Transverse colon (tissue), 4 donors: ENCODE results near the gene DPH1. TPM values are rescaled to one million over a fixed set of nuclear protein-coding genes. Genes with fewer than 3 reads are reported as not detected.

ENCODE experiments used
- DNase-seq: peaks from one replicate; pipeline ENCODE4 v3.0.0-alpha.2; 2019
- H3K27ac ChIP-seq, 4 donors: fragments of 200-600 bp; sonication (generic); 2 replicates each; pipeline ENCODE4 v1.5.1; 2016 to 2018; ENCODE audit warnings: inconsistent platforms in 4 of 4
- H3K27me3 ChIP-seq: fragments of 200-600 bp; sonication (generic); 2 replicates; pipeline ENCODE4 v1.5.1; 2017; ENCODE audit warnings: inconsistent platforms
- H3K36me3 ChIP-seq, 4 donors: fragments of 200-600 bp; sonication (generic); 2 replicates each; pipeline ENCODE4 v1.5.1; 2017 to 2019; ENCODE audit warnings: inconsistent platforms in 4 of 4
- H3K4me1 ChIP-seq, 4 donors: fragments of 200-600 bp; sonication (generic); 2 replicates each; pipeline ENCODE4 v1.5.1; 2017 to 2020; ENCODE audit warnings: inconsistent platforms in 4 of 4
- H3K4me3 ChIP-seq, 4 donors: fragments of 200-600 bp; sonication (generic); 1 replicate in 1 of 4; 2 replicates in 3 of 4; pipeline versions ENCODE4 v1.5.1 to v1.6.1; 2017 to 2019; ENCODE audit warnings: inconsistent platforms in 4 of 4
- H3K9me3 ChIP-seq, 2 donors: fragments of 200-600 bp; sonication (generic); 2 replicates each; pipeline ENCODE4 v1.5.1; 2017 to 2019; ENCODE audit warnings: inconsistent platforms in 2 of 2
- CTCF ChIP-seq, 5 experiments: fragments of 200-600 bp in 3 of 5; fragments of 450-650 bp in 2 of 5; sonication (generic) in 3 of 5; IDR thresholded peaks; 1 replicate in 2 of 5; 2 replicates in 3 of 5; pipeline ENCODE4 v1.5.1; 2016 to 2017; ENCODE audit warnings: antibody characterized with exemption in 5 of 5, inconsistent platforms in 3 of 5, mild to moderate bottlenecking in 2 of 5, moderate library complexity in 1 of 5
- EP300 ChIP-seq: sonication (generic); formaldehyde crosslinking; IDR thresholded peaks from one replicate; pipeline ENCODE4 v1.6.1; 2017; ENCODE audit warnings: antibody characterized with exemption, low read depth
- POLR2A ChIP-seq: fragments of 450-650 bp; IDR thresholded peaks from one replicate; pipeline ENCODE4 v1.6.1; 2016; ENCODE audit warnings: antibody characterized with exemption, mild to moderate bottlenecking, moderate library complexity
- POLR2AphosphoS5 ChIP-seq, 3 donors: sonication (generic); formaldehyde crosslinking; IDR thresholded peaks; one replicate each; pipeline ENCODE4 v1.6.1; 2016; ENCODE audit warnings: antibody characterized with exemption in 3 of 3
- WGBS, 2 donors: methylation state at CpG; one replicate each; pipeline ENCODE4 v1.1.5; 2018; ENCODE audit warnings: low coverage in 1 of 2; 5-methylcytosine and 5-hydroxymethylcytosine counted together
- in situ Hi-C, 4 donors: fragments of 200-750 bp; cut with MboI; loops; one replicate each; pipeline versions ENCODE4 v1.15.0 to v1.15.1; 2017; ENCODE audit warnings: low sequenced_read_pairs in 3 of 4, low pct_ligation_motif_present in 1 of 4, low pct_unique_long_range_greater_than_20kb in 1 of 4
- intact Hi-C: fragments of 100-400 bp; cut with DNase I; formaldehyde crosslinking; loops from one replicate; pipeline ENCODE4 v1.15.1; 2023; ENCODE audit warnings: low total_unique reads
- total RNA-seq, 4 donors: library from RNA; depleted of rRNA; stranded (reverse); fragments of >200 nt; gene quantifications; one replicate each; pipeline ENCODE4 v1.1.0, GENCODE V29; 2016

DPH1 gene
- total RNA-seq, 4 donors from 2014 or later, result 32.4 to 88.8 (median 58.9) TPM

GRCh38 chr17:2040942-2041560 lies 11.1 kb downstream of the DPH1 start:
- in situ Hi-C loops (loop anchor here in 3 of 4 donors (25.0 kb wide), 3 partner anchors 329 to 379 kb away; partner anchors contain the start of genes PRPF8 (in 1 of the 3), TLCD2 (in 1 of the 3) and WDR81 (in 1 of the 3)), intact Hi-C loops (no loop called here)

GRCh38 chr17:2041561-2042389 lies 11.8 kb downstream of the DPH1 start, which contains the start of gene OVCA2:
OVCA2 (plus strand) TSS chr17:2042022; CDS start chr17:2042048, 26 bp downstream.
- WGBS, 2 donors, result 0 to 1% methylated on average over 2 to 84 of the region's 93 CpGs
- intact Hi-C loops, result no loop called here
- in situ Hi-C loops, result loop anchor here in 3 of 4 donors (25.0 kb wide), 3 partner anchors 329 to 379 kb away; partner anchors contain the start of genes PRPF8 (in 1 of the 3), TLCD2 (in 1 of the 3) and WDR81 (in 1 of the 3)

More at GRCh38 chr17:2040942-2041560, 11.1 kb downstream of the DPH1 start:
- peaks cover 0 to 5% (median 0%) of the 10 kb centered on the region in 4 donors for H3K36me3 ChIP-seq
- DNase-seq, result no peak
- no peaks in the 10 kb centered on the region for H3K9me3 ChIP-seq
- H3K4me1 ChIP-seq, result peaks cover 8 to 20% (median 15%) of the 10 kb centered on the region in 4 donors
- H3K27ac ChIP-seq, result peak overlapping the region; percentile 81 to 94 (median 91)
- H3K27me3 ChIP-seq, result no peaks in the 10 kb centered on the region
- TF ChIP-seq EP300 (no peak), POLR2AphosphoS5 (IDR thresholded peaks at IDR 0.05) (no peak), POLR2A (no peak), CTCF (IDR thresholded peaks at IDR 0.05) (no peak)
- 59 to 60% methylated on average over 1 to 16 of the region's 16 CpGs for WGBS, 2 donors
- peak overlapping the region; percentile 52 to 91 (median 68) for H3K4me3 ChIP-seq

GRCh38 chr17:2042390-2042847 lies 12.5 kb downstream of the DPH1 start:
- no peak for DNase-seq
- Histone ChIP-seq H3K27ac (peak overlapping the region; percentile 81 to 94 (median 91)), H3K4me1 (peaks cover 8 to 20% (median 15%) of the 10 kb centered on the region in 4 donors), H3K4me3 (peak overlapping the region; percentile 56 to 91 (median 75)), H3K36me3 (no peaks in the 10 kb centered on the region), H3K27me3 (no peaks in the 10 kb centered on the region), H3K9me3 (no peaks in the 10 kb centered on the region)
- in situ Hi-C loops, result loop anchor here in 3 of 4 donors (25.0 kb wide), 3 partner anchors 330 to 380 kb away; partner anchors contain the start of genes PRPF8 (in 1 of the 3), TLCD2 (in 1 of the 3) and WDR81 (in 1 of the 3)
- intact Hi-C loops, result no loop called here
- TF ChIP-seq POLR2AphosphoS5 (IDR thresholded peaks at IDR 0.05) (no peak), CTCF (IDR thresholded peaks at IDR 0.05) (no peak), EP300 (no peak), POLR2A (no peak)
- WGBS, 2 donors, result 0 to 22% methylated on average over 6 to 17 of the region's 17 CpGs

More at GRCh38 chr17:2041561-2042389, 11.8 kb downstream of the DPH1 start, which contains the start of gene OVCA2:
- Histone ChIP-seq H3K4me3 (peak within 1 kb of the TSS; percentile 56 to 91 (median 75)), H3K27me3 (no peaks in the 10 kb centered on the region), H3K4me1 (peaks cover 8 to 20% (median 15%) of the 10 kb centered on the region in 4 donors), H3K36me3 (no peaks in the 10 kb centered on the region), H3K9me3 (no peaks in the 10 kb centered on the region), H3K27ac (peak within 1 kb of the TSS; percentile 81 to 94 (median 91))
- peak; percentile 96 for DNase-seq
- TF ChIP-seq POLR2A (peak; percentile 77), POLR2AphosphoS5 (IDR thresholded peaks at IDR 0.05) (peak; percentile 65 to 92 (median 89)), CTCF (IDR thresholded peaks at IDR 0.05) (peak; percentile 16 to 44 (median 36)), EP300 (no peak)
